Epithelial cell of esophagus (primary cell): ENCODE results near the gene CPT1C.

ENCODE experiments used
- DNase-seq: peaks from one replicate; pipeline ENCODE4 v3.0.0; 2010; ENCODE audit warnings: low read depth
- H3K4me3 ChIP-seq: 2 replicates; pipeline ENCODE4 v1.5.1; 2011; ENCODE audit warnings: mild to moderate bottlenecking, low read length, control low read depth
- CTCF ChIP-seq: IDR thresholded peaks from 2 replicates; pipeline ENCODE4 v1.5.1; 2011; ENCODE audit warnings: low read depth, mild to moderate bottlenecking, low read length, control low read depth, inconsistent platforms; ENCODE audit not compliant: insufficient read depth; ENCODE audit errors: missing control alignments

The CPT1C gene

GRCh38 chr19:49687566-49688316 is 3.2 kb upstream of the CPT1C start:
- no peak overlapping the region for H3K4me3 ChIP-seq
- DNase-seq, result no peak
- no peak for TF ChIP-seq CTCF

- H3K4me3 ChIP-seq, result no peak overlapping the region
- DNase-seq, result no peak
- no peak for TF ChIP-seq CTCF
Measured at GRCh38 chr19:49688531-49689132, 2.3 kb upstream of the CPT1C start.

- peak within 1 kb of the TSS; percentile 57 for H3K4me3 ChIP-seq
- DNase-seq, result peak; percentile 53
- peak; percentile 65 for TF ChIP-seq CTCF
Measured at GRCh38 chr19:49689133-49690078, 1.5 kb upstream of the CPT1C start, which contains the start of gene ADM5. TSS of gene ADM5 (plus strand) at chr19:49689594. CDS start at chr19:49689838, 244 bp downstream.

DNA sequence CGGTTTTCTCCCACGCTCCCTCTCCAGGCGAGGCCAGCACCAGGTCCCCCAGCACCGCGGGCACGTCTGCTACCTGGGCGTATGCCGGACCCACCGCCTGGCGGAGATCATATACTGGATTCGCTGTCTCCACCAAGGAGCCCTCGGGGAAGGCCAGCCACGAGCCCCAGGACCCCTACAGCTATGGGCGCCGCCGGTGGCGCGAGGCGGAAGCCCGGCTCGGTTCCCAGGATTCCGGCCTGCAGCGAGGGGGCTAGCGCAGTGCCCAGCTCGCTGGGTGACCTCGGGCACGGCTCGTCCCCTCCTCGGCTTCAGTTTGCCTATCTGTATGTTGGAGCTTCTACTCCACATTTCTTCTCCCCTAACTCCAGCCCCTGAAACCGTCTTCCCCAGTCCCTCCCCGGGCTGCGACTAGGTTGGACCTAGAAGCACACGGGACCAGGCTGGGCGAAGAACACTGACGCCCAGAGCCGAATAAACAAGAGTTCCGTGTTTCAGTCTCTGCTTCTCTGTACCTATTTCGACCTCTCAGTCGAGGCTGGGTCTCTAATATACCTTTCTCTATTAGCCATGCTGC is 749 bp upstream of the CPT1C start:
- H3K4me3 ChIP-seq, result peak overlapping the region; percentile 57
- no peak for DNase-seq
- no peak for TF ChIP-seq CTCF

GRCh38 chr19:49691243-49692146 is 579 bp downstream of the CPT1C start:
- peak overlapping the region; percentile 57 for H3K4me3 ChIP-seq
- DNase-seq, result peak; percentile 45
- no peak for TF ChIP-seq CTCF

DNA sequence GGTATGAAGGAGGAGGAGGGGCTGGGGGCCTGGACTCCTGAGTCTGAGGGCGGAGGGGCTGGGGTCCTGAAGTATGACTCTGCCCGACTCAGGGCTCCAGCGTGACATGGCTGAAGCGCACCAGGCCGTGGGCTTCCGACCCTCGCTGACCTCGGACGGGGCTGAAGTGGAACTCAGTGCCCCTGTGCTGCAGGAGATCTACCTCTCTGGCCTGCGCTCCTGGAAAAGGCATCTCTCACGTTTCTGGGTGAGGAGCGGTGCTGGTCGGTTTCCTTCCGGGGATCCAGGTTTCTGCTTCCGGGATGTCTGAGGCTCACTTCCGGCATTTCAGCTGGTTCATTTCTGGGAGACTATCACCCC is 1.2 kb downstream of the CPT1C start:
- H3K4me3 ChIP-seq, result no peak overlapping the region
- no peak for TF ChIP-seq CTCF
- DNase-seq, result no peak
